ENCODE measurements around the gene C1QTNF5. TPM values are rescaled to one million over a fixed set of nuclear protein-coding genes. Genes with fewer than 3 reads are reported as not detected.

The C1QTNF5 gene
- total RNA-seq, 1 experiment from 2014 or later = 3.0 TPM

DNA sequence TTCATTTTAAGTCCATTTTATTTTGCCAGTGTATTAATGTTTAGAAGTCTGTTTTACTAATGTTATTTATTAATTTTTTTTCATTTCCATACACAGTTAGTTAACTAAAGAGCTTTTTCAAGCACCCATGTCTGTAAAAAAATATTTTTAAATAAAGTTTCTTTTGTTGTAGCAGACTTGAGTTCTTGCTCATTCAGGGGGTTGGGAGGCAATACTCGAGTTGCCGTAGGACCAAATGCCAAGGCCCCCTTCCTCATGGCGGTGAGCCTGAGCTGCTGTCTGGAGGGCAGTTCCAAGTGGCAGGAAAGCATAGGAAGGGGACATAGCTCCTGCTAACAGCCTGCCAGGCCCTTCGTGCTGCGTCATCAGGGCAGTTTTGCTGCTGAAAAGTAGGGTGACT lies 32.7 kb downstream of the C1QTNF5 start:
- ATAC-seq = no peak
- peaks cover 30% of the 10 kb centered on the region for H3K36me3 Mint-ChIP-seq
- no peaks in the 10 kb centered on the region for H3K9me3 Mint-ChIP-seq
- TF ChIP-seq, protein P1, sequence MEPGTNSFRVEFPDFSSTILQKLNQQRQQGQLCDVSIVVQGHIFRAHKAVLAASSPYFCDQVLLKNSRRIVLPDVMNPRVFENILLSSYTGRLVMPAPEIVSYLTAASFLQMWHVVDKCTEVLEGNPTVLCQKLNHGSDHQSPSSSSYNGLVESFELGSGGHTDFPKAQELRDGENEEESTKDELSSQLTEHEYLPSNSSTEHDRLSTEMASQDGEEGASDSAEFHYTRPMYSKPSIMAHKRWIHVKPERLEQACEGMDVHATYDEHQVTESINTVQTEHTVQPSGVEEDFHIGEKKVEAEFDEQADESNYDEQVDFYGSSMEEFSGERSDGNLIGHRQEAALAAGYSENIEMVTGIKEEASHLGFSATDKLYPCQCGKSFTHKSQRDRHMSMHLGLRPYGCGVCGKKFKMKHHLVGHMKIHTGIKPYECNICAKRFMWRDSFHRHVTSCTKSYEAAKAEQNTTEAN (CRISPR knock-in tag; IDR thresholded peaks at IDR 0.05) = no peak
- TF ChIP-seq TEAD1 (CRISPR knock-in tag; IDR thresholded peaks at IDR 0.05) (no peak), IRF2 (CRISPR knock-in tag; IDR thresholded peaks at IDR 0.05; ENCODE audit: borderline replicate concordance, low read depth) (no peak), GABPB1 (CRISPR knock-in tag; IDR thresholded peaks at IDR 0.05) (no peak), SMAD4 (CRISPR knock-in tag; IDR thresholded peaks at IDR 0.05) (no peak), PRRX2 (CRISPR knock-in tag; IDR thresholded peaks at IDR 0.05) (no peak), TEAD4 (CRISPR knock-in tag; IDR thresholded peaks at IDR 0.05) (no peak), RORB (CRISPR knock-in tag; IDR thresholded peaks at IDR 0.05) (no peak), ZNF219 (CRISPR knock-in tag; IDR thresholded peaks at IDR 0.05; ENCODE audit: borderline replicate concordance) (no peak), CREB1 (CRISPR knock-in tag; IDR thresholded peaks at IDR 0.05) (no peak), FOXP1 (CRISPR knock-in tag; IDR thresholded peaks at IDR 0.05; ENCODE audit: borderline replicate concordance) (no peak)
- TF ChIP-seq, protein P2, sequence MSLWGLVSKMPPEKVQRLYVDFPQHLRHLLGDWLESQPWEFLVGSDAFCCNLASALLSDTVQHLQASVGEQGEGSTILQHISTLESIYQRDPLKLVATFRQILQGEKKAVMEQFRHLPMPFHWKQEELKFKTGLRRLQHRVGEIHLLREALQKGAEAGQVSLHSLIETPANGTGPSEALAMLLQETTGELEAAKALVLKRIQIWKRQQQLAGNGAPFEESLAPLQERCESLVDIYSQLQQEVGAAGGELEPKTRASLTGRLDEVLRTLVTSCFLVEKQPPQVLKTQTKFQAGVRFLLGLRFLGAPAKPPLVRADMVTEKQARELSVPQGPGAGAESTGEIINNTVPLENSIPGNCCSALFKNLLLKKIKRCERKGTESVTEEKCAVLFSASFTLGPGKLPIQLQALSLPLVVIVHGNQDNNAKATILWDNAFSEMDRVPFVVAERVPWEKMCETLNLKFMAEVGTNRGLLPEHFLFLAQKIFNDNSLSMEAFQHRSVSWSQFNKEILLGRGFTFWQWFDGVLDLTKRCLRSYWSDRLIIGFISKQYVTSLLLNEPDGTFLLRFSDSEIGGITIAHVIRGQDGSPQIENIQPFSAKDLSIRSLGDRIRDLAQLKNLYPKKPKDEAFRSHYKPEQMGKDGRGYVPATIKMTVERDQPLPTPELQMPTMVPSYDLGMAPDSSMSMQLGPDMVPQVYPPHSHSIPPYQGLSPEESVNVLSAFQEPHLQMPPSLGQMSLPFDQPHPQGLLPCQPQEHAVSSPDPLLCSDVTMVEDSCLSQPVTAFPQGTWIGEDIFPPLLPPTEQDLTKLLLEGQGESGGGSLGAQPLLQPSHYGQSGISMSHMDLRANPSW (CRISPR knock-in tag; conservative IDR thresholded peaks at IDR 0.05; ENCODE audit: low read depth) = no peak
- TF ChIP-seq, protein P3, sequence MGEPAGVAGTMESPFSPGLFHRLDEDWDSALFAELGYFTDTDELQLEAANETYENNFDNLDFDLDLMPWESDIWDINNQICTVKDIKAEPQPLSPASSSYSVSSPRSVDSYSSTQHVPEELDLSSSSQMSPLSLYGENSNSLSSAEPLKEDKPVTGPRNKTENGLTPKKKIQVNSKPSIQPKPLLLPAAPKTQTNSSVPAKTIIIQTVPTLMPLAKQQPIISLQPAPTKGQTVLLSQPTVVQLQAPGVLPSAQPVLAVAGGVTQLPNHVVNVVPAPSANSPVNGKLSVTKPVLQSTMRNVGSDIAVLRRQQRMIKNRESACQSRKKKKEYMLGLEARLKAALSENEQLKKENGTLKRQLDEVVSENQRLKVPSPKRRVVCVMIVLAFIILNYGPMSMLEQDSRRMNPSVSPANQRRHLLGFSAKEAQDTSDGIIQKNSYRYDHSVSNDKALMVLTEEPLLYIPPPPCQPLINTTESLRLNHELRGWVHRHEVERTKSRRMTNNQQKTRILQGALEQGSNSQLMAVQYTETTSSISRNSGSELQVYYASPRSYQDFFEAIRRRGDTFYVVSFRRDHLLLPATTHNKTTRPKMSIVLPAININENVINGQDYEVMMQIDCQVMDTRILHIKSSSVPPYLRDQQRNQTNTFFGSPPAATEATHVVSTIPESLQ (CRISPR knock-in tag; IDR thresholded peaks at IDR 0.05) = no peak
- TF ChIP-seq, protein P4, sequence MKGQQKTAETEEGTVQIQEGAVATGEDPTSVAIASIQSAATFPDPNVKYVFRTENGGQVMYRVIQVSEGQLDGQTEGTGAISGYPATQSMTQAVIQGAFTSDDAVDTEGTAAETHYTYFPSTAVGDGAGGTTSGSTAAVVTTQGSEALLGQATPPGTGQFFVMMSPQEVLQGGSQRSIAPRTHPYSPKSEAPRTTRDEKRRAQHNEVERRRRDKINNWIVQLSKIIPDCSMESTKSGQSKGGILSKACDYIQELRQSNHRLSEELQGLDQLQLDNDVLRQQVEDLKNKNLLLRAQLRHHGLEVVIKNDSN (CRISPR knock-in tag; IDR thresholded peaks at IDR 0.05) = no peak
- TF ChIP-seq, protein P5, sequence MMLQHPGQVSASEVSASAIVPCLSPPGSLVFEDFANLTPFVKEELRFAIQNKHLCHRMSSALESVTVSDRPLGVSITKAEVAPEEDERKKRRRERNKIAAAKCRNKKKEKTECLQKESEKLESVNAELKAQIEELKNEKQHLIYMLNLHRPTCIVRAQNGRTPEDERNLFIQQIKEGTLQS (CRISPR knock-in tag; conservative IDR thresholded peaks at IDR 0.05) = no peak
- peaks cover 14% of the 10 kb centered on the region for H3K4me1 Mint-ChIP-seq
- H3K4me3 Mint-ChIP-seq = no peak overlapping the region
- CTCF ChIA-PET = interaction anchor here (1.2 to 2.9 kb wide), 11 partner anchors 8 to 112 kb away, joined by 3 to 46 read pairs (median 7); partner anchors contain the start of genes C1QTNF5, CBL and MCAM
- H3K27me3 Mint-ChIP-seq (ENCODE audit: low read depth) = no peaks in the 10 kb centered on the region
- DNase-seq (ENCODE audit: low spot score) = no peak
- H3K27ac Mint-ChIP-seq = no peak overlapping the region
- POLR2A ChIA-PET = interaction anchor here (0.6 to 1.5 kb wide), 5 partner anchors 8 to 102 kb away, joined by 3 to 8 read pairs (median 4); partner anchors contain the start of genes CBL and MCAM

DNA sequence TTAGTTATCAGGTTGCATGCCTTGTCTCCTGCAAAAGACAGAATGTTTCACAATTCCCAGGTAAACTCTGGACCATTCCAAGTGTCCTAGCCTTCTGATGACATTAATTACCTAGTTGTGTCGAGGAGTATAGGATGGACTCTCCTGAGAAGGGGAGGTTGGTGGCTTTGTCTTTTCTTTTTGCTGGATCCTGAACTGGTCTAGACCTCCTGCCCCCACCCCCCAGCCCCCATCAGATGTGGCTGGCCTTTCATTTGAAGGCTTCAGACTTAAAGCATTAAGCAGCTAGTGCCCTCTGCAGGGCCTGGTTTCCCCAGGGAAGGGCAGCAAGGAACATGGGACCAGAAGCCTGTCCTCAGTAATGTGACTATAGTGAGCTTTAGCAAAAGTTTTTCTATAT lies 33.5 kb downstream of the C1QTNF5 start:
- H3K27ac Mint-ChIP-seq = peak overlapping the region; percentile 64; the same call in 1 of the 2 replicates
- H3K4me3 Mint-ChIP-seq = no peak overlapping the region
- no peak for DNase-seq (ENCODE audit: low spot score)
- no peaks in the 10 kb centered on the region for H3K9me3 Mint-ChIP-seq
- H3K36me3 Mint-ChIP-seq = peaks cover 35% of the 10 kb centered on the region
- peaks cover 14% of the 10 kb centered on the region for H3K4me1 Mint-ChIP-seq
- ATAC-seq = peak; percentile 57
- no peaks in the 10 kb centered on the region for H3K27me3 Mint-ChIP-seq (ENCODE audit: low read depth)
- CTCF ChIA-PET = interaction anchor here (0.6 to 2.9 kb wide), 18 partner anchors 9 to 162 kb away, joined by 3 to 46 read pairs (median 4); partner anchors contain the start of genes C1QTNF5, CBL and MCAM
- TF ChIP-seq, protein P6, sequence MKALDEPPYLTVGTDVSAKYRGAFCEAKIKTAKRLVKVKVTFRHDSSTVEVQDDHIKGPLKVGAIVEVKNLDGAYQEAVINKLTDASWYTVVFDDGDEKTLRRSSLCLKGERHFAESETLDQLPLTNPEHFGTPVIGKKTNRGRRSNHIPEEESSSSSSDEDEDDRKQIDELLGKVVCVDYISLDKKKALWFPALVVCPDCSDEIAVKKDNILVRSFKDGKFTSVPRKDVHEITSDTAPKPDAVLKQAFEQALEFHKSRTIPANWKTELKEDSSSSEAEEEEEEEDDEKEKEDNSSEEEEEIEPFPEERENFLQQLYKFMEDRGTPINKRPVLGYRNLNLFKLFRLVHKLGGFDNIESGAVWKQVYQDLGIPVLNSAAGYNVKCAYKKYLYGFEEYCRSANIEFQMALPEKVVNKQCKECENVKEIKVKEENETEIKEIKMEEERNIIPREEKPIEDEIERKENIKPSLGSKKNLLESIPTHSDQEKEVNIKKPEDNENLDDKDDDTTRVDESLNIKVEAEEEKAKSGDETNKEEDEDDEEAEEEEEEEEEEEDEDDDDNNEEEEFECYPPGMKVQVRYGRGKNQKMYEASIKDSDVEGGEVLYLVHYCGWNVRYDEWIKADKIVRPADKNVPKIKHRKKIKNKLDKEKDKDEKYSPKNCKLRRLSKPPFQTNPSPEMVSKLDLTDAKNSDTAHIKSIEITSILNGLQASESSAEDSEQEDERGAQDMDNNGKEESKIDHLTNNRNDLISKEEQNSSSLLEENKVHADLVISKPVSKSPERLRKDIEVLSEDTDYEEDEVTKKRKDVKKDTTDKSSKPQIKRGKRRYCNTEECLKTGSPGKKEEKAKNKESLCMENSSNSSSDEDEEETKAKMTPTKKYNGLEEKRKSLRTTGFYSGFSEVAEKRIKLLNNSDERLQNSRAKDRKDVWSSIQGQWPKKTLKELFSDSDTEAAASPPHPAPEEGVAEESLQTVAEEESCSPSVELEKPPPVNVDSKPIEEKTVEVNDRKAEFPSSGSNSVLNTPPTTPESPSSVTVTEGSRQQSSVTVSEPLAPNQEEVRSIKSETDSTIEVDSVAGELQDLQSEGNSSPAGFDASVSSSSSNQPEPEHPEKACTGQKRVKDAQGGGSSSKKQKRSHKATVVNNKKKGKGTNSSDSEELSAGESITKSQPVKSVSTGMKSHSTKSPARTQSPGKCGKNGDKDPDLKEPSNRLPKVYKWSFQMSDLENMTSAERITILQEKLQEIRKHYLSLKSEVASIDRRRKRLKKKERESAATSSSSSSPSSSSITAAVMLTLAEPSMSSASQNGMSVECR (CRISPR knock-in tag; IDR thresholded peaks at IDR 0.05; ENCODE audit: borderline replicate concordance) = no peak
- TF ChIP-seq TEAD1 (CRISPR knock-in tag; IDR thresholded peaks at IDR 0.05) (no peak), ZNF263 (CRISPR knock-in tag; IDR thresholded peaks at IDR 0.05; ENCODE audit: low read depth) (no peak), KAT7 (CRISPR knock-in tag; IDR thresholded peaks at IDR 0.05; ENCODE audit: borderline replicate concordance) (no peak)
- POLR2A ChIA-PET = interaction anchor here (0.6 to 1.6 kb wide), 7 partner anchors 8 to 101 kb away, joined by 3 to 8 read pairs (median 4); partner anchors contain the start of genes CBL and MCAM

All from WTC11 (cell line).